ENCODE results near the gene SCD5. TPM values are rescaled to one million over a fixed set of nuclear protein-coding genes. Genes with fewer than 3 reads are reported as not detected.

Gene SCD5
- total and polyA plus RNA-seq, 2 donors (not counting 3 experiments of a cell fraction or from before 2014, with no cell fraction given): 38.4 to 38.5 TPM

DNA sequence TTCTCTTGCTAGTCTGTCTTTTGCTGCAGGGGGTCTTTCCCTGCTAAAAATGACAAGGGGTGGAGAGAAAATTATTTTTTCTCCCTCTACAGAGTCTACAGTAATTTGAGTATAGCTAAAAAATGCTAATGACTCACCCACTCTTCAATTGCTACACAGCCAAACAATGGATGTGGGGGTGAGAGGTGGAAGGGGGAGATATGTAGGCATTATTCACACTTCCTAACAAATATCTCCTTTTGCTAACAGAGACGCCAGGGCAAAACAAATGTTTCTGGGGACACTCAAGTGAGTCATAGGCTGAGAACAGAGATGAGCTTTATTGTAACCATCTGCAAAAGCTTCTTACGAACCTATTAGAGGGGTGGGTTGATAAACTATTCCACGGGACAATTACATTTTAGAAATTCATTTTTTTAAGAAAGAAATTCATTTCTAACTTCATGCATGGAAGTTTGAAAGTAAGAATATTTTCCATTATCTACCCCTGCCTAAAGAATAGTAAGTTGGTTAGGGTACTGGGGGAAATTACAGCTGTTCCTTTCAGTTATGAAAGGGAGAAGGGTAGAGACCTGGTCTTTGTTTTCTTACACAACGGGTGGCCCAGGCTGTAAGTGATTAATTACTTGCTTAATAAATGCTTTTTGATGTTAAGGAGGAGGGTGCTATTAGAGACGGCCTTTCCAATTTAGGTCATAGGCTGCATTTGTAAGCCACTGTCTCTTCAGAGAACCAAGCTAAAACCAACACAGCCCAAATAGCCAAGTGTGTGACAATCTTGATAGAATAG, 12.8 kb downstream of the SCD5 start:
- peak overlapping the region; percentile 91 for H3K9ac ChIP-seq (replicated peaks; ENCODE audit: extremely low read depth, insufficient read depth, low read length)

More for the DNA sequence above, 12.8 kb downstream of the SCD5 start:
- H3K4me3 ChIP-seq (replicated peaks in 1 of 3; ENCODE audit: insufficient read depth in 1 of 3, low read depth in 1 of 3, low read length in 3 of 3): peak overlapping the region; percentile 12 to 69 (median 21)
- CTCF ChIA-PET: interaction anchor here (1.0 to 4.3 kb wide), 8 partner anchors 10 to 324 kb away, joined by 3 to 49 read pairs (median 12); partner anchors contain the start of gene SCD5
- FAIRE-seq (peak; percentile 98), DNase-seq (ENCODE audit: low read depth, low spot score) (peak; percentile 98)
- peaks cover 21% of the 10 kb centered on the region for H3K79me2 ChIP-seq (ENCODE audit: control insufficient read depth, insufficient read depth, low read length)
- no peaks in the 10 kb centered on the region for H3K36me3 ChIP-seq (ENCODE audit: control insufficient read depth in 2 of 2, extremely low read depth in 1 of 2, insufficient read depth in 2 of 2, low read length in 2 of 2)
- H3K27ac ChIP-seq (ENCODE audit: insufficient read depth, low read depth, low read length): peak overlapping the region; percentile 98
- dilution Hi-C loops (cut with MboI; ENCODE audit: extremely low pct_ligation_motif_present, low sequenced_read_pairs): no loop called here
- no peaks in the 10 kb centered on the region for H3K9me3 ChIP-seq (replicated peaks; ENCODE audit: control insufficient read depth, insufficient read depth, low read length)
- H3K4me2 ChIP-seq (ENCODE audit: insufficient read depth, low read length): peak overlapping the region; percentile 94
- TF ChIP-seq GATA2 (IDR thresholded peaks at IDR 0.05; ENCODE audit: insufficient read depth, insufficient read length, low read depth, low read length) (peak; percentile 53), EZH2 (IDR thresholded peaks at IDR 0.05; ENCODE audit: borderline replicate concordance, low read depth, low read length, severe bottlenecking) (no peak), FOS (IDR thresholded peaks at IDR 0.05; ENCODE audit: borderline replicate concordance, insufficient read depth, low read length) (peak; percentile 98), JUN (IDR thresholded peaks at IDR 0.05; ENCODE audit: borderline replicate concordance, insufficient read depth, insufficient read length, low read depth) (peak; percentile 96), POLR2AphosphoS5 (IDR thresholded peaks at IDR 0.05; ENCODE audit: insufficient read depth, low read depth, low read length) (peak; percentile 41)
- no peak overlapping the region for H2AFZ ChIP-seq (ENCODE audit: low read depth, low read length)
- intact Hi-C loops (cut with micrococcal nuclease): loop anchor here (1.0 to 2.0 kb wide), 3 partner anchors 12 to 227 kb away; partner anchors contain the start of gene SCD5
- no peaks in the 10 kb centered on the region for H3K27me3 ChIP-seq (ENCODE audit: control insufficient read depth in 2 of 2, insufficient read depth in 2 of 2, low read length in 2 of 2)
- H3K9me1 ChIP-seq (replicated peaks; ENCODE audit: control insufficient read depth, extremely low read depth, insufficient read depth, low read length): no peaks in the 10 kb centered on the region
- POLR2A ChIA-PET: interaction anchor here (1.2 to 1.8 kb wide), 4 partner anchors 11 to 356 kb away, joined by 4 to 12 read pairs (median 5); partner anchors contain the start of gene SCD5
- H3K4me1 ChIP-seq (ENCODE audit: control insufficient read depth, extremely low read depth, insufficient read depth, low read length): peaks cover 44% of the 10 kb centered on the region
- no peaks in the 10 kb centered on the region for H4K20me1 ChIP-seq (replicated peaks; ENCODE audit: control insufficient read depth, extremely low read depth, insufficient read depth, low read length)
- BruUV-seq (replicated peaks): TSS peak; percentile 59

All from endothelial cell of umbilical vein (primary cell).